K562 (cell line): Measurements from ENCODE around the gene MTHFR. TPM values are rescaled to one million over a fixed set of nuclear protein-coding genes. Genes with fewer than 3 reads are reported as not detected.

ENCODE experiments used
- DNMT1 ChIP-seq: fragments of 450-650 bp; IDR thresholded peaks from 2 replicates; pipeline ENCODE4 v1.6.1; 2016; ENCODE audit warnings: antibody characterized with exemption, mild to moderate bottlenecking
- GABPB1 ChIP-seq: sonication (generic); formaldehyde crosslinking; IDR thresholded peaks from 2 replicates; pipeline ENCODE4 v1.8.0; 2022; ENCODE audit warnings: mild to moderate bottlenecking, missing genetic modification reagents
- HOXB6 ChIP-seq: fragments of 250-450 bp; sonication (Bioruptor Pico); IDR thresholded peaks from 2 replicates; pipeline ENCODE4 v1.5.1; 2022; ENCODE audit warnings: mild to moderate bottlenecking, borderline replicate concordance
- MEF2A ChIP-seq: IDR thresholded peaks from 2 replicates; pipeline ENCODE4 v1.6.1; 2011; ENCODE audit warnings: low read depth, mild to moderate bottlenecking, low read length, moderate library complexity; ENCODE audit not compliant: control insufficient read depth
- SMAD1 ChIP-seq: fragments of 150-350 bp; IDR thresholded peaks from 2 replicates; pipeline ENCODE4 v1.6.1; 2014; ENCODE audit warnings: low read length, low read depth; ENCODE audit not compliant: partially characterized antibody
- SP2 ChIP-seq: IDR thresholded peaks from 2 replicates; pipeline ENCODE4 v1.6.1; 2011; ENCODE audit warnings: mild to moderate bottlenecking, low read depth, low read length, moderate library complexity; ENCODE audit not compliant: poor library complexity, severe bottlenecking; ENCODE audit errors: extremely low read depth
- ZNF445 ChIP-seq: fragments of 250-450 bp; sonication (Bioruptor Pico); IDR thresholded peaks from 2 replicates; pipeline ENCODE4 v1.4.0; 2020; ENCODE audit warnings: low read depth, mild to moderate bottlenecking, moderate library complexity
- ZNF586 ChIP-seq: fragments of 450-650 bp; formaldehyde crosslinking; conservative IDR thresholded peaks from 2 replicates; pipeline ENCODE4 v1.4.0; 2020; ENCODE audit warnings: mild to moderate bottlenecking, moderate library complexity
- polyA plus RNA-seq, 8 experiments: library from polyadenylated mRNA; depleted of rRNA in 4 of 8; stranded (reverse) in 5 of 8; unstranded in 3 of 8; fragments of >200 nt; fragmentation: Nextera tagmentation in 2 of 8; fragmentation: Illumina TruSeq in 1 of 8; extraction: Ambion mirVana in 2 of 8; extraction: Trizol in 1 of 8; gene quantifications; 2 replicates each; pipeline versions ENCODE4 v1.2.1 to v1.2.3, GENCODE V29; 2011 to 2014; ENCODE audit warnings: inconsistent platforms in 1 of 8, missing spikeins in 1 of 8
- total RNA-seq, 7 experiments: library from RNA; depleted of rRNA in 6 of 7; stranded (reverse); fragments of >200 nt in 6 of 7; fragmentation: Illumina TruSeq in 2 of 7; extraction: Trizol in 2 of 7; gene quantifications; 2 replicates each; pipeline versions ENCODE4 v1.2.1 to v1.2.3, GENCODE V29; 2011 to 2021; ENCODE audit warnings: low replicate concordance in 1 of 7
- TF ChIP-seq, protein P1 (sequence below), 2 experiments: fragments of 450-650 bp; formaldehyde crosslinking in 1 of 2; IDR thresholded peaks; 2 replicates each; pipeline versions ENCODE4 v1.4.0 to v1.6.1; 2014 to 2020; ENCODE audit warnings: mild to moderate bottlenecking in 2 of 2, borderline replicate concordance in 1 of 2, low read depth in 1 of 2
- TF ChIP-seq, protein P2 (sequence below): sonication (generic); formaldehyde crosslinking; IDR thresholded peaks from 2 replicates; pipeline ENCODE4 v1.8.1; 2023; ENCODE audit warnings: mild to moderate bottlenecking, missing genetic modification reagents
- TF ChIP-seq, protein P3 (sequence below), 2 experiments: IDR thresholded peaks; 2 replicates each; pipeline ENCODE4 v1.6.1; 2011; ENCODE audit warnings: borderline replicate concordance in 1 of 2, control low read depth in 1 of 2, low read depth in 1 of 2, low read length in 1 of 2, mild to moderate bottlenecking in 1 of 2, mixed read lengths in 1 of 2, moderate library complexity in 1 of 2; ENCODE audit not compliant: insufficient read depth in 1 of 2, insufficient read length in 1 of 2, poor library complexity in 1 of 2, severe bottlenecking in 1 of 2; ENCODE audit errors: extremely low read depth in 1 of 2
- TF ChIP-seq, protein P4 (sequence below): fragments of 450-650 bp; formaldehyde crosslinking; IDR thresholded peaks from 2 replicates; pipeline ENCODE4 v1.4.0; 2022; ENCODE audit warnings: missing genetic modification characterization

Gene MTHFR
- total and polyA plus RNA-seq, 9 of the 15 experiments (the other 6 are each of a cell fraction or from before 2014, with no cell fraction given), result 5.0 to 104 (median 62.6) TPM

DNA sequence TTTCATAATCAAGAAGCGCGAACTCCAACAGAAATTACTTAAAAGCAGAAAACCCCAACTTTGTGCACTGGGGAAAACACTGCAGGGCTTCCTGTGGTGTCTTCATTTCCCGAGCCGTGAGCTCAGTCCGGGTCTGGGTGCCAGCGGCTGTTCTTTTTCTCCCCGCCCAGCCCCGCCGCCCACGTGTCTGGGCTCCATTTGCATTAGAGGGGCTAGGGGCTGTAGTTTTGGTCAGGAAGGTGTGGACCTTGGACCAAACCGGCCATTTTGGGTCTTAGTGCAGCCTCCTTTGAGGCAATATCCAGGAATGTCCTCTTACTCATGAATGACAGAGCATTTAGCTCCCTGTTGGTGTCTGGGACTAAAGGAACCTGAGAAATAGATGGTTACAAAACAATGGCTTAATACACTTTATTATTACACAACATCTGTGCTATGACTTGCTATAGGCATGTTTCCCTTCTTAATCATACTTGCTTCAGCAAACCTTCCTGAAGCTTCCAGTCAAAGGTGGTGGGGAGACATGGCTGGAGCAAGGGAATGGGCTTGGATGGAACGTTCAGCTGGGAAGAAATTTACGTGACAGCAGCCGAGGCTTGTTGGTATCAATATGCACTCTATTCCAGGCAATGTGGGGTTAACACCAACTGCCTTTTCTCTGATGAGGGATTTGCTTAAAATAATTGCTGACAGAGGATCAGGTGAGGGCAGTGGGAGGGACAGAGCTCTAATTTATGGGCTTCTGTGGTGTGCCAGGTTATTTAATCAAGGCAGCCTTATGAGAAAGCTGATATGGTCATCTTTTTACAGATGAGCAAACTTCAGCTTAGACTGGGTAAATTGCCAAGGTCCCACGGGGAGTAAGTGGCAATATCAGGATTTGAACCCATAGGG lies 68.8 kb downstream of the MTHFR start (continued):
- TF ChIP-seq, protein P1, sequence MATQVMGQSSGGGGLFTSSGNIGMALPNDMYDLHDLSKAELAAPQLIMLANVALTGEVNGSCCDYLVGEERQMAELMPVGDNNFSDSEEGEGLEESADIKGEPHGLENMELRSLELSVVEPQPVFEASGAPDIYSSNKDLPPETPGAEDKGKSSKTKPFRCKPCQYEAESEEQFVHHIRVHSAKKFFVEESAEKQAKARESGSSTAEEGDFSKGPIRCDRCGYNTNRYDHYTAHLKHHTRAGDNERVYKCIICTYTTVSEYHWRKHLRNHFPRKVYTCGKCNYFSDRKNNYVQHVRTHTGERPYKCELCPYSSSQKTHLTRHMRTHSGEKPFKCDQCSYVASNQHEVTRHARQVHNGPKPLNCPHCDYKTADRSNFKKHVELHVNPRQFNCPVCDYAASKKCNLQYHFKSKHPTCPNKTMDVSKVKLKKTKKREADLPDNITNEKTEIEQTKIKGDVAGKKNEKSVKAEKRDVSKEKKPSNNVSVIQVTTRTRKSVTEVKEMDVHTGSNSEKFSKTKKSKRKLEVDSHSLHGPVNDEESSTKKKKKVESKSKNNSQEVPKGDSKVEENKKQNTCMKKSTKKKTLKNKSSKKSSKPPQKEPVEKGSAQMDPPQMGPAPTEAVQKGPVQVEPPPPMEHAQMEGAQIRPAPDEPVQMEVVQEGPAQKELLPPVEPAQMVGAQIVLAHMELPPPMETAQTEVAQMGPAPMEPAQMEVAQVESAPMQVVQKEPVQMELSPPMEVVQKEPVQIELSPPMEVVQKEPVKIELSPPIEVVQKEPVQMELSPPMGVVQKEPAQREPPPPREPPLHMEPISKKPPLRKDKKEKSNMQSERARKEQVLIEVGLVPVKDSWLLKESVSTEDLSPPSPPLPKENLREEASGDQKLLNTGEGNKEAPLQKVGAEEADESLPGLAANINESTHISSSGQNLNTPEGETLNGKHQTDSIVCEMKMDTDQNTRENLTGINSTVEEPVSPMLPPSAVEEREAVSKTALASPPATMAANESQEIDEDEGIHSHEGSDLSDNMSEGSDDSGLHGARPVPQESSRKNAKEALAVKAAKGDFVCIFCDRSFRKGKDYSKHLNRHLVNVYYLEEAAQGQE (IDR thresholded peaks at IDR 0.05; ENCODE audit: borderline replicate concordance), result 0 out of 2 replicates have a peak, but pooled peaks have one; percentile 6
- TF ChIP-seq, protein P1 (CRISPR knock-in tag; IDR thresholded peaks at IDR 0.05; ENCODE audit: low read depth), result no peak
- TF ChIP-seq HOXB6 (CRISPR knock-in tag) (no peak), SP2 (no peak), ZNF586 (no peak), GABPB1 (CRISPR knock-in tag) (no peak), MEF2A (0 out of 2 replicates have a peak, but pooled peaks have one; percentile 37), SMAD1 (no peak), ZNF445 (CRISPR knock-in tag) (no peak), DNMT1 (0 out of 2 replicates have a peak, but pooled peaks have one; percentile 34)
- TF ChIP-seq, protein P2, sequence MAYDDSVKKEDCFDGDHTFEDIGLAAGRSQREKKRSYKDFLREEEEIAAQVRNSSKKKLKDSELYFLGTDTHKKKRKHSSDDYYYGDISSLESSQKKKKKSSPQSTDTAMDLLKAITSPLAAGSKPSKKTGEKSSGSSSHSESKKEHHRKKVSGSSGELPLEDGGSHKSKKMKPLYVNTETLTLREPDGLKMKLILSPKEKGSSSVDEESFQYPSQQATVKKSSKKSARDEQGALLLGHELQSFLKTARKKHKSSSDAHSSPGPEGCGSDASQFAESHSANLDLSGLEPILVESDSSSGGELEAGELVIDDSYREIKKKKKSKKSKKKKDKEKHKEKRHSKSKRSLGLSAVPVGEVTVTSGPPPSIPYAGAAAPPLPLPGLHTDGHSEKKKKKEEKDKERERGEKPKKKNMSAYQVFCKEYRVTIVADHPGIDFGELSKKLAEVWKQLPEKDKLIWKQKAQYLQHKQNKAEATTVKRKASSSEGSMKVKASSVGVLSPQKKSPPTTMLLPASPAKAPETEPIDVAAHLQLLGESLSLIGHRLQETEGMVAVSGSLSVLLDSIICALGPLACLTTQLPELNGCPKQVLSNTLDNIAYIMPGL (CRISPR knock-in tag), result no peak
- TF ChIP-seq, protein P3, sequence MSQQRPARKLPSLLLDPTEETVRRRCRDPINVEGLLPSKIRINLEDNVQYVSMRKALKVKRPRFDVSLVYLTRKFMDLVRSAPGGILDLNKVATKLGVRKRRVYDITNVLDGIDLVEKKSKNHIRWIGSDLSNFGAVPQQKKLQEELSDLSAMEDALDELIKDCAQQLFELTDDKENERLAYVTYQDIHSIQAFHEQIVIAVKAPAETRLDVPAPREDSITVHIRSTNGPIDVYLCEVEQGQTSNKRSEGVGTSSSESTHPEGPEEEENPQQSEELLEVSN (IDR thresholded peaks at IDR 0.05; ENCODE audit: borderline replicate concordance in 1 of 2, extremely low read depth in 1 of 2, insufficient read depth in 1 of 2, insufficient read length in 1 of 2, low read depth in 1 of 2, low read length in 1 of 2, poor library complexity in 1 of 2, severe bottlenecking in 1 of 2), result peak in 1 of 2 experiments; percentile 56
- TF ChIP-seq, protein P4, sequence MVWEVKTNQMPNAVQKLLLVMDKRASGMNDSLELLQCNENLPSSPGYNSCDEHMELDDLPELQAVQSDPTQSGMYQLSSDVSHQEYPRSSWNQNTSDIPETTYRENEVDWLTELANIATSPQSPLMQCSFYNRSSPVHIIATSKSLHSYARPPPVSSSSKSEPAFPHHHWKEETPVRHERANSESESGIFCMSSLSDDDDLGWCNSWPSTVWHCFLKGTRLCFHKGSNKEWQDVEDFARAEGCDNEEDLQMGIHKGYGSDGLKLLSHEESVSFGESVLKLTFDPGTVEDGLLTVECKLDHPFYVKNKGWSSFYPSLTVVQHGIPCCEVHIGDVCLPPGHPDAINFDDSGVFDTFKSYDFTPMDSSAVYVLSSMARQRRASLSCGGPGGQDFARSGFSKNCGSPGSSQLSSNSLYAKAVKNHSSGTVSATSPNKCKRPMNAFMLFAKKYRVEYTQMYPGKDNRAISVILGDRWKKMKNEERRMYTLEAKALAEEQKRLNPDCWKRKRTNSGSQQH (CRISPR knock-in tag), result no peak
